Upper lobe of left lung (tissue), 4 donors: Measurements from ENCODE around the gene STK10.

ENCODE experiments used
- CTCF ChIP-seq, 6 experiments: fragments of 450-650 bp in 4 of 6; fragments of 200-600 bp in 2 of 6; sonication (generic) in 2 of 6; IDR thresholded peaks; one replicate each; pipeline ENCODE4 v1.5.1; 2016 to 2019; ENCODE audit warnings: antibody characterized with exemption in 6 of 6
- POLR2A ChIP-seq, 4 donors: fragments of 450-650 bp; IDR thresholded peaks; one replicate each; pipeline ENCODE4 v1.5.1; 2016 to 2017; ENCODE audit warnings: antibody characterized with exemption in 4 of 4, mild to moderate bottlenecking in 2 of 4

- TF ChIP-seq CTCF (IDR thresholded peaks at IDR 0.05) (no peak), POLR2A (IDR thresholded peaks at IDR 0.05) (no peak)
These were observed 94.5 kb downstream of the STK10 start for GRCh38 chr5:172093559-172093958.
